Effector memory CD4-positive, alpha-beta T cell (primary cell): ENCODE results near the gene TIAM2.
"Not testable (repeated sequence)": the region's sequence is repeated elsewhere in the genome, so short reads cannot be mapped to it uniquely, and the experiment has no call there.

Experiments
- DNase-seq, 3 donors: peaks; one replicate each; pipeline ENCODE4 v3.0.0-alpha.2; 2020
- H3K27ac ChIP-seq: 2 replicates; pipeline ENCODE4 v1.7.0; 2013; ENCODE audit warnings: mild to moderate bottlenecking, low read length, moderate library complexity; ENCODE audit not compliant: insufficient read depth, poor library complexity, severe bottlenecking
- H3K27me3 ChIP-seq: replicated peaks from 2 replicates; pipeline ENCODE4 v1.7.0; 2013; ENCODE audit warnings: mild to moderate bottlenecking, low read length; ENCODE audit not compliant: insufficient read depth, control insufficient read depth, poor library complexity, severe bottlenecking
- H3K36me3 ChIP-seq: 2 replicates; pipeline ENCODE4 v1.7.0; 2013; ENCODE audit warnings: mild to moderate bottlenecking, low read length, moderate library complexity; ENCODE audit not compliant: control insufficient read depth, insufficient read depth
- H3K4me1 ChIP-seq: 2 replicates; pipeline ENCODE4 v1.7.0; 2013; ENCODE audit warnings: low read length, mild to moderate bottlenecking; ENCODE audit not compliant: control insufficient read depth, insufficient read depth, poor library complexity, severe bottlenecking
- H3K4me3 ChIP-seq: 2 replicates; pipeline ENCODE4 v1.7.0; 2013; ENCODE audit warnings: low read length, low read depth, mild to moderate bottlenecking; ENCODE audit not compliant: insufficient read depth, poor library complexity, severe bottlenecking
- H3K9me3 ChIP-seq: 2 replicates; pipeline ENCODE4 v1.7.0; 2013; ENCODE audit warnings: mild to moderate bottlenecking, low read length, moderate library complexity; ENCODE audit not compliant: control insufficient read depth

Gene TIAM2

GRCh38 chr6:154962753-154963152, 32.4 kb upstream of the TIAM2 start:
- Histone ChIP-seq H3K27ac (no peak overlapping the region), H3K27me3 (no peaks in the 10 kb centered on the region)
- no peak for DNase-seq

GRCh38 chr6:154966065-154966770, 28.9 kb upstream of the TIAM2 start:
- H3K36me3 ChIP-seq, H3K4me1 ChIP-seq, H3K4me3 ChIP-seq, DNase-seq, H3K27ac ChIP-seq, H3K27me3 ChIP-seq, H3K9me3 ChIP-seq: not testable (repeated sequence)

More at GRCh38 chr6:154962753-154963152, 32.4 kb upstream of the TIAM2 start:
- H3K4me3 ChIP-seq, result no peak overlapping the region
- no peaks in the 10 kb centered on the region for H3K9me3 ChIP-seq
- H3K4me1 ChIP-seq, result no peaks in the 10 kb centered on the region
- H3K36me3 ChIP-seq, result no peaks in the 10 kb centered on the region

- Histone ChIP-seq H3K27ac (no peak overlapping the region), H3K4me3 (no peak overlapping the region), H3K9me3 (no peaks in the 10 kb centered on the region), H3K27me3 (no peaks in the 10 kb centered on the region), H3K36me3 (no peaks in the 10 kb centered on the region), H3K4me1 (no peaks in the 10 kb centered on the region)
- no peak for DNase-seq
These were observed 25.3 kb upstream of the TIAM2 start for GRCh38 chr6:154969796-154970195.

GRCh38 chr6:154974485-154975149, 20.5 kb upstream of the TIAM2 start:
- Histone ChIP-seq H3K4me1 (no peaks in the 10 kb centered on the region), H3K9me3 (no peaks in the 10 kb centered on the region), H3K4me3 (no peak overlapping the region), H3K36me3 (no peaks in the 10 kb centered on the region), H3K27ac (no peak overlapping the region), H3K27me3 (no peaks in the 10 kb centered on the region)
- no peak for DNase-seq

GRCh38 chr6:154977588-154977987, 17.5 kb upstream of the TIAM2 start:
- no peak for DNase-seq
- no peaks in the 10 kb centered on the region for H3K36me3 ChIP-seq
- no peaks in the 10 kb centered on the region for H3K9me3 ChIP-seq
- H3K4me1 ChIP-seq, result no peaks in the 10 kb centered on the region
- H3K27me3 ChIP-seq, result no peaks in the 10 kb centered on the region
- H3K4me3 ChIP-seq, result no peak overlapping the region
- H3K27ac ChIP-seq, result no peak overlapping the region

- Histone ChIP-seq H3K4me1 (no peaks in the 10 kb centered on the region), H3K9me3 (no peaks in the 10 kb centered on the region), H3K27me3 (no peaks in the 10 kb centered on the region), H3K27ac (no peak overlapping the region), H3K36me3 (no peaks in the 10 kb centered on the region), H3K4me3 (no peak overlapping the region)
- no peak for DNase-seq
These were observed 14.6 kb upstream of the TIAM2 start for GRCh38 chr6:154980273-154981078.

- no peaks in the 10 kb centered on the region for H3K27me3 ChIP-seq
- H3K9me3 ChIP-seq, result no peaks in the 10 kb centered on the region
- DNase-seq, result no peak
- H3K27ac ChIP-seq, result no peak overlapping the region
- H3K4me3 ChIP-seq, result no peak overlapping the region
- H3K36me3 ChIP-seq, result no peaks in the 10 kb centered on the region
- H3K4me1 ChIP-seq, result no peaks in the 10 kb centered on the region
These were observed 13.8 kb upstream of the TIAM2 start for GRCh38 chr6:154981079-154981870.

GRCh38 chr6:154984146-154984545, 11.0 kb upstream of the TIAM2 start:
- no peak overlapping the region for H3K27ac ChIP-seq
- no peaks in the 10 kb centered on the region for H3K27me3 ChIP-seq
- H3K4me1 ChIP-seq, result no peaks in the 10 kb centered on the region
- H3K36me3 ChIP-seq, result no peaks in the 10 kb centered on the region
- no peak for DNase-seq
- no peaks in the 10 kb centered on the region for H3K9me3 ChIP-seq
- H3K4me3 ChIP-seq, result no peak overlapping the region

GRCh38 chr6:154986787-154987235, 8.3 kb upstream of the TIAM2 start:
- Histone ChIP-seq H3K27me3 (no peaks in the 10 kb centered on the region), H3K9me3 (no peaks in the 10 kb centered on the region), H3K4me3 (no peak overlapping the region), H3K36me3 (no peaks in the 10 kb centered on the region), H3K27ac (no peak overlapping the region), H3K4me1 (no peaks in the 10 kb centered on the region)
- DNase-seq, result no peak
